ENCODE data around the gene RAMP1. TPM values are rescaled to one million over a fixed set of nuclear protein-coding genes. Genes with fewer than 3 reads are reported as not detected.

RAMP1 gene
- total and polyA plus RNA-seq, 9 of the 15 experiments (the other 6 are each of a cell fraction or from before 2014, with no cell fraction given), result 0.72 to 0.77 TPM; not detected in 7

DNA sequence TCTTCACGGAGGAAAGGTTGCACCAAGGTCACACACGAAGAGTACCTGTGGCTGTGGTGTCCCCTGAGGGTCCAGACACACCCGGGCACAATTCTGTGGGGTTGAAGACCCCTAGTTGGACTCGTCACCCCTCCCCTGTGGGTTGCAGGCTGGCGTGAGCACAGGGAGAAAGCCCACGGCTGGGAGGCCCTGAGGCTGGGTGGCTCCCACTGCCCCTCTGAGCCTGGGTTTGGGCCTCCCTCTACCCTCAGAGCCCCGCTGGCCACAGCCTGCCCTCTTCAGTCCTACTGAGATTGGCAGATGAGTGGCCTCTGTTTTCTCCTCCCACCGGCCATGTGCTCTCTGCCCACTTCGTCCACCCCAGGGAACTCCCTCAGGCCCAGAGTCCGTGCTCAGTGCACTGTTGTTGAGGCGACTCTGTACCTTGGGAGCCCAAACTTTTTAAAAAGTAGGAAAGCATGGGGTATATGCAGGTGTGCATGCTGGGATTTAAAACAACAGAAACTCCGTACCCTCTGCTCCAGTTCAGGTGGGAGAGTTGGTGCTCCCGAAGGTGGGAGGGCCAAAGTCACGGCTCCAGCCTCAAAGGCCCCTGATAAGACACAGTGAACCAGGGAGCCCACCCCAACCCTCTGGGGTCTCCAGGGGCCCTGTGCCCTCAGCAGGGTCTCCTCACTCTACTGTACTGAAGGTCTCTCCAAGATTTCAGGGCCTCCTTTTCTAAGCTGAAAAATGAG is 19.1 kb downstream of the RAMP1 start:
- DNase-seq (ENCODE audit: extremely low read depth in 1 of 4, low spot score in 3 of 4), result no peak
- peaks cover 4% of the 10 kb centered on the region; the same call in 1 of the 2 replicates for H4K20me1 ChIP-seq (replicated peaks; ENCODE audit: control insufficient read depth, insufficient read depth, low read length)
- no TSS peak for BruUV-seq (replicated peaks)
- FAIRE-seq, result no peak
- H3K9me1 ChIP-seq (ENCODE audit: control insufficient read depth, insufficient read depth, low read length), result no peaks in the 10 kb centered on the region
- no peak overlapping the region for H2AFZ ChIP-seq (ENCODE audit: low read depth, low read length)
- 12% methylated on average over 9 of the region's 14 CpGs for WGBS (ENCODE audit: insufficient coverage, low coverage, missing lambda C conversion rate)
- no peaks in the 10 kb centered on the region for H3K79me2 ChIP-seq (ENCODE audit: control insufficient read depth, insufficient read depth, low read length)
- H3K36me3 ChIP-seq (ENCODE audit: control insufficient read depth, insufficient read depth, low read length), result no peaks in the 10 kb centered on the region
- intact Hi-C loops (cut with micrococcal nuclease), result no loop called here
- ChIA-PET POLR2A (no interaction called here), CTCF (ENCODE audit: low intra/inter-chr PET ratio) (no interaction called here)
- no peak overlapping the region for H3K27ac ChIP-seq (ENCODE audit: extremely low read depth, low read depth, low read length)
- H3K27me3 ChIP-seq (ENCODE audit: control insufficient read depth in 2 of 2, insufficient read depth in 2 of 2, low read length in 2 of 2), result peaks cover 9 to 69% of the 10 kb centered on the region in 2 experiments; a peak in 4 of 5 replicates
- H3K4me3 ChIP-seq, result no peak overlapping the region
- H3K4me2 ChIP-seq (ENCODE audit: insufficient read depth, low read length), result no peak overlapping the region
- H3K9me3 ChIP-seq (replicated peaks; ENCODE audit: control insufficient read depth, insufficient read depth, low read depth, low read length), result no peaks in the 10 kb centered on the region
- peaks cover 0 to 10% of the 10 kb centered on the region in 2 experiments; a peak in 2 of 5 replicates for H3K4me1 ChIP-seq (replicated peaks in 1 of 2; ENCODE audit: control insufficient read depth in 2 of 2, insufficient read depth in 2 of 2, low read length in 2 of 2)
- no peak overlapping the region for H3K9ac ChIP-seq (ENCODE audit: insufficient read depth in 1 of 2, low read depth in 2 of 2, low read length in 2 of 2)
- no peak for ATAC-seq
- in situ Hi-C loops (cut with MboI), result no loop called here
- no peak for TF ChIP-seq CXXC5 (CRISPR knock-in tag; IDR thresholded peaks at IDR 0.05)
- TF ChIP-seq, protein P1, sequence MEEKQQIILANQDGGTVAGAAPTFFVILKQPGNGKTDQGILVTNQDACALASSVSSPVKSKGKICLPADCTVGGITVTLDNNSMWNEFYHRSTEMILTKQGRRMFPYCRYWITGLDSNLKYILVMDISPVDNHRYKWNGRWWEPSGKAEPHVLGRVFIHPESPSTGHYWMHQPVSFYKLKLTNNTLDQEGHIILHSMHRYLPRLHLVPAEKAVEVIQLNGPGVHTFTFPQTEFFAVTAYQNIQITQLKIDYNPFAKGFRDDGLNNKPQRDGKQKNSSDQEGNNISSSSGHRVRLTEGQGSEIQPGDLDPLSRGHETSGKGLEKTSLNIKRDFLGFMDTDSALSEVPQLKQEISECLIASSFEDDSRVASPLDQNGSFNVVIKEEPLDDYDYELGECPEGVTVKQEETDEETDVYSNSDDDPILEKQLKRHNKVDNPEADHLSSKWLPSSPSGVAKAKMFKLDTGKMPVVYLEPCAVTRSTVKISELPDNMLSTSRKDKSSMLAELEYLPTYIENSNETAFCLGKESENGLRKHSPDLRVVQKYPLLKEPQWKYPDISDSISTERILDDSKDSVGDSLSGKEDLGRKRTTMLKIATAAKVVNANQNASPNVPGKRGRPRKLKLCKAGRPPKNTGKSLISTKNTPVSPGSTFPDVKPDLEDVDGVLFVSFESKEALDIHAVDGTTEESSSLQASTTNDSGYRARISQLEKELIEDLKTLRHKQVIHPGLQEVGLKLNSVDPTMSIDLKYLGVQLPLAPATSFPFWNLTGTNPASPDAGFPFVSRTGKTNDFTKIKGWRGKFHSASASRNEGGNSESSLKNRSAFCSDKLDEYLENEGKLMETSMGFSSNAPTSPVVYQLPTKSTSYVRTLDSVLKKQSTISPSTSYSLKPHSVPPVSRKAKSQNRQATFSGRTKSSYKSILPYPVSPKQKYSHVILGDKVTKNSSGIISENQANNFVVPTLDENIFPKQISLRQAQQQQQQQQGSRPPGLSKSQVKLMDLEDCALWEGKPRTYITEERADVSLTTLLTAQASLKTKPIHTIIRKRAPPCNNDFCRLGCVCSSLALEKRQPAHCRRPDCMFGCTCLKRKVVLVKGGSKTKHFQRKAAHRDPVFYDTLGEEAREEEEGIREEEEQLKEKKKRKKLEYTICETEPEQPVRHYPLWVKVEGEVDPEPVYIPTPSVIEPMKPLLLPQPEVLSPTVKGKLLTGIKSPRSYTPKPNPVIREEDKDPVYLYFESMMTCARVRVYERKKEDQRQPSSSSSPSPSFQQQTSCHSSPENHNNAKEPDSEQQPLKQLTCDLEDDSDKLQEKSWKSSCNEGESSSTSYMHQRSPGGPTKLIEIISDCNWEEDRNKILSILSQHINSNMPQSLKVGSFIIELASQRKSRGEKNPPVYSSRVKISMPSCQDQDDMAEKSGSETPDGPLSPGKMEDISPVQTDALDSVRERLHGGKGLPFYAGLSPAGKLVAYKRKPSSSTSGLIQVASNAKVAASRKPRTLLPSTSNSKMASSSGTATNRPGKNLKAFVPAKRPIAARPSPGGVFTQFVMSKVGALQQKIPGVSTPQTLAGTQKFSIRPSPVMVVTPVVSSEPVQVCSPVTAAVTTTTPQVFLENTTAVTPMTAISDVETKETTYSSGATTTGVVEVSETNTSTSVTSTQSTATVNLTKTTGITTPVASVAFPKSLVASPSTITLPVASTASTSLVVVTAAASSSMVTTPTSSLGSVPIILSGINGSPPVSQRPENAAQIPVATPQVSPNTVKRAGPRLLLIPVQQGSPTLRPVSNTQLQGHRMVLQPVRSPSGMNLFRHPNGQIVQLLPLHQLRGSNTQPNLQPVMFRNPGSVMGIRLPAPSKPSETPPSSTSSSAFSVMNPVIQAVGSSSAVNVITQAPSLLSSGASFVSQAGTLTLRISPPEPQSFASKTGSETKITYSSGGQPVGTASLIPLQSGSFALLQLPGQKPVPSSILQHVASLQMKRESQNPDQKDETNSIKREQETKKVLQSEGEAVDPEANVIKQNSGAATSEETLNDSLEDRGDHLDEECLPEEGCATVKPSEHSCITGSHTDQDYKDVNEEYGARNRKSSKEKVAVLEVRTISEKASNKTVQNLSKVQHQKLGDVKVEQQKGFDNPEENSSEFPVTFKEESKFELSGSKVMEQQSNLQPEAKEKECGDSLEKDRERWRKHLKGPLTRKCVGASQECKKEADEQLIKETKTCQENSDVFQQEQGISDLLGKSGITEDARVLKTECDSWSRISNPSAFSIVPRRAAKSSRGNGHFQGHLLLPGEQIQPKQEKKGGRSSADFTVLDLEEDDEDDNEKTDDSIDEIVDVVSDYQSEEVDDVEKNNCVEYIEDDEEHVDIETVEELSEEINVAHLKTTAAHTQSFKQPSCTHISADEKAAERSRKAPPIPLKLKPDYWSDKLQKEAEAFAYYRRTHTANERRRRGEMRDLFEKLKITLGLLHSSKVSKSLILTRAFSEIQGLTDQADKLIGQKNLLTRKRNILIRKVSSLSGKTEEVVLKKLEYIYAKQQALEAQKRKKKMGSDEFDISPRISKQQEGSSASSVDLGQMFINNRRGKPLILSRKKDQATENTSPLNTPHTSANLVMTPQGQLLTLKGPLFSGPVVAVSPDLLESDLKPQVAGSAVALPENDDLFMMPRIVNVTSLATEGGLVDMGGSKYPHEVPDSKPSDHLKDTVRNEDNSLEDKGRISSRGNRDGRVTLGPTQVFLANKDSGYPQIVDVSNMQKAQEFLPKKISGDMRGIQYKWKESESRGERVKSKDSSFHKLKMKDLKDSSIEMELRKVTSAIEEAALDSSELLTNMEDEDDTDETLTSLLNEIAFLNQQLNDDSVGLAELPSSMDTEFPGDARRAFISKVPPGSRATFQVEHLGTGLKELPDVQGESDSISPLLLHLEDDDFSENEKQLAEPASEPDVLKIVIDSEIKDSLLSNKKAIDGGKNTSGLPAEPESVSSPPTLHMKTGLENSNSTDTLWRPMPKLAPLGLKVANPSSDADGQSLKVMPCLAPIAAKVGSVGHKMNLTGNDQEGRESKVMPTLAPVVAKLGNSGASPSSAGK (IDR thresholded peaks at IDR 0.05), result no peak
- TF ChIP-seq TSC22D4 (tag; IDR thresholded peaks at IDR 0.05), result no peak
- no peak for TF ChIP-seq ATF7 (IDR thresholded peaks at IDR 0.05)
- TF ChIP-seq TEAD4 (IDR thresholded peaks at IDR 0.05; ENCODE audit: low read length), result no peak
- no peak for TF ChIP-seq TEAD4 (CRISPR knock-in tag; IDR thresholded peaks at IDR 0.05; ENCODE audit: borderline replicate concordance)
- TF ChIP-seq TFAM (CRISPR knock-in tag; conservative IDR thresholded peaks at IDR 0.05), result no peak
- no peak for TF ChIP-seq ZNF324 (CRISPR knock-in tag; IDR thresholded peaks at IDR 0.05)
- no peak for TF ChIP-seq DNMT1 (IDR thresholded peaks at IDR 0.05)
- no peak for TF ChIP-seq HMGN3 (IDR thresholded peaks at IDR 0.05; ENCODE audit: borderline replicate concordance, extremely low read depth, insufficient read length, low read depth, low read length)
- TF ChIP-seq FOXM1 (IDR thresholded peaks at IDR 0.05; ENCODE audit: low read depth), result no peak
- no peak for TF ChIP-seq FOXM1 (CRISPR knock-in tag; IDR thresholded peaks at IDR 0.05; ENCODE audit: low read depth)
